Caco-2 (cell line): ENCODE data around the gene SKAP1. TPM values are rescaled to one million over a fixed set of nuclear protein-coding genes. Genes with fewer than 3 reads are reported as not detected.

ENCODE experiments used
- BruUV-seq: library from RNA; stranded (reverse); fragments of 400-500 nt; replicated peaks from 2 replicates; lab custom pipeline; 2021; lab: Mats Ljungman, UMichigan
- CTCF ChIA-PET: fragments of 300-600 bp; sonication (Branson Sonifier 250); formaldehyde crosslinking; loops from one replicate; lab custom pipeline; 2022; ENCODE audit warnings: antibody characterized with exemption; lab: Charles Lee
- POLR2A ChIA-PET: fragments of 300-600 bp; sonication (Branson Sonifier 250); formaldehyde crosslinking; loops from one replicate; lab custom pipeline; 2022; ENCODE audit warnings: antibody characterized with exemption; lab: Charles Lee
- DNase-seq, 2 experiments: peaks; one replicate each; pipeline versions ENCODE4 v3.0.0 to v3.0.0-alpha.2; 2020 to 2022
- H3K27me3 ChIP-seq: replicated peaks from 2 replicates; pipeline ENCODE4 v1.6.0; 2011; ENCODE audit warnings: low read length; ENCODE audit not compliant: control insufficient read depth, insufficient read depth
- H3K36me3 ChIP-seq: 2 replicates; pipeline ENCODE4 v1.5.1; 2011; ENCODE audit warnings: low read length; ENCODE audit not compliant: control insufficient read depth, insufficient read depth
- H3K4me1 ChIP-seq: fragments of 250-450 bp; sonication (Bioruptor Pico); 2 replicates; pipeline ENCODE4 v1.5.1; 2020; ENCODE audit warnings: mild to moderate bottlenecking
- H3K4me3 ChIP-seq: 2 replicates; pipeline ENCODE4 v1.5.1; 2011; ENCODE audit warnings: low read depth, mild to moderate bottlenecking, control low read depth, low read length
- H3K9me3 ChIP-seq: fragments of 250-450 bp; sonication (Bioruptor Pico); 2 replicates; pipeline ENCODE4 v1.5.1; 2020; ENCODE audit warnings: mild to moderate bottlenecking, moderate library complexity
- H3K27ac Mint-ChIP-seq: one replicate; pipeline ENCODE4 v1.8.0; 2022; ENCODE audit warnings: mixed read lengths; ENCODE audit not compliant: unreplicated experiment
- H3K27me3 Mint-ChIP-seq: one replicate; pipeline ENCODE4 v1.8.0; 2022; ENCODE audit warnings: mixed read lengths; ENCODE audit not compliant: insufficient read depth, unreplicated experiment
- H3K36me3 Mint-ChIP-seq: one replicate; pipeline ENCODE4 v1.8.0; 2022; ENCODE audit warnings: mild to moderate bottlenecking, mixed read lengths; ENCODE audit not compliant: insufficient read depth, unreplicated experiment
- H3K4me1 Mint-ChIP-seq: one replicate; pipeline ENCODE4 v1.8.0; 2022; ENCODE audit warnings: low read depth, mixed read lengths; ENCODE audit not compliant: unreplicated experiment
- H3K4me3 Mint-ChIP-seq: one replicate; pipeline ENCODE4 v1.8.0; 2022; ENCODE audit warnings: mild to moderate bottlenecking, moderate library complexity, mixed read lengths; ENCODE audit not compliant: unreplicated experiment
- H3K9me3 Mint-ChIP-seq: one replicate; pipeline ENCODE4 v1.8.0; 2022; ENCODE audit warnings: mixed read lengths; ENCODE audit not compliant: unreplicated experiment
- CTCF ChIP-seq, 2 experiments: fragments of 200-600 bp in 1 of 2; IDR thresholded peaks; 1 replicate in 1 of 2; 2 replicates in 1 of 2; pipeline versions ENCODE4 v1.5.1 to v1.8.0; 2011 to 2022; ENCODE audit warnings: antibody characterized with exemption in 1 of 2, control low read depth in 1 of 2, inconsistent platforms in 1 of 2, low read depth in 1 of 2, low read length in 1 of 2, mild to moderate bottlenecking in 1 of 2, moderate library complexity in 1 of 2; ENCODE audit not compliant: insufficient read depth in 1 of 2, severe bottlenecking in 1 of 2, unreplicated experiment in 1 of 2
- intact Hi-C: fragments of 100-400 bp; cut with micrococcal nuclease; formaldehyde crosslinking; loops from one replicate; pipeline ENCODE4 v1.10.0; 2022; ENCODE audit not compliant: unreplicated experiment
- total RNA-seq: library from RNA; stranded (reverse); gene quantifications from 2 replicates; pipeline ENCODE4 v1.2.3, GENCODE V29; 2022

Gene SKAP1
- total RNA-seq, 1 experiment from 2014 or later = 0.70 TPM

GRCh38 chr17:48258331-48258730, 171.7 kb downstream of the SKAP1 start:
- BruUV-seq = no TSS peak
- no peak for TF ChIP-seq CTCF (IDR thresholded peaks at IDR 0.05; ENCODE audit: insufficient read depth in 1 of 2, low read depth in 1 of 2, low read length in 1 of 2, severe bottlenecking in 1 of 2, unreplicated experiment in 1 of 2)
- Histone ChIP-seq H3K27me3 (no peaks in the 10 kb centered on the region), H3K4me1 (peaks cover 27% of the 10 kb centered on the region), H3K4me3 (no peak overlapping the region), H3K9me3 (no peaks in the 10 kb centered on the region), H3K36me3 (no peaks in the 10 kb centered on the region)
- Mint-ChIP-seq H3K4me3 (no peak overlapping the region), H3K4me1 (peaks cover 25% of the 10 kb centered on the region), H3K27ac (no peak overlapping the region), H3K36me3 (no peaks in the 10 kb centered on the region), H3K27me3 (no peaks in the 10 kb centered on the region), H3K9me3 (no peaks in the 10 kb centered on the region)
- intact Hi-C loops = no loop called here
- CTCF ChIA-PET = interaction anchor here (0.7 to 2.5 kb wide), 6 partner anchors 11 to 344 kb away, joined by 3 to 19 read pairs (median 4); no protein-coding TSS in a partner anchor
- POLR2A ChIA-PET = no interaction called here
- DNase-seq = no peak

GRCh38 chr17:48255759-48256158, 174.3 kb downstream of the SKAP1 start:
- TF ChIP-seq CTCF (IDR thresholded peaks at IDR 0.05; ENCODE audit: insufficient read depth in 1 of 2, low read depth in 1 of 2, low read length in 1 of 2, severe bottlenecking in 1 of 2, unreplicated experiment in 1 of 2) = no peak
- Mint-ChIP-seq H3K27ac (no peak overlapping the region), H3K4me1 (peaks cover 25% of the 10 kb centered on the region), H3K4me3 (no peak overlapping the region), H3K9me3 (no peaks in the 10 kb centered on the region), H3K36me3 (no peaks in the 10 kb centered on the region), H3K27me3 (no peaks in the 10 kb centered on the region)
- H3K9me3 ChIP-seq = no peaks in the 10 kb centered on the region
- peaks cover 10% of the 10 kb centered on the region for H3K4me1 ChIP-seq
- no TSS peak for BruUV-seq
- no peaks in the 10 kb centered on the region for H3K27me3 ChIP-seq
- CTCF ChIA-PET = interaction anchor here (0.5 kb wide), 1 partner anchor 535 kb away, joined by 3 read pairs; no protein-coding TSS in a partner anchor
- intact Hi-C loops = no loop called here
- POLR2A ChIA-PET = no interaction called here
- no peak for DNase-seq
- no peaks in the 10 kb centered on the region for H3K36me3 ChIP-seq
- no peak overlapping the region for H3K4me3 ChIP-seq

GRCh38 chr17:48254896-48255295, 175.1 kb downstream of the SKAP1 start:
- no peak for TF ChIP-seq CTCF (IDR thresholded peaks at IDR 0.05; ENCODE audit: insufficient read depth in 1 of 2, low read depth in 1 of 2, low read length in 1 of 2, severe bottlenecking in 1 of 2, unreplicated experiment in 1 of 2)
- Mint-ChIP-seq H3K9me3 (no peaks in the 10 kb centered on the region), H3K4me3 (no peak overlapping the region), H3K36me3 (no peaks in the 10 kb centered on the region), H3K27me3 (no peaks in the 10 kb centered on the region), H3K4me1 (peaks cover 17% of the 10 kb centered on the region), H3K27ac (no peak overlapping the region)
- H3K27me3 ChIP-seq = no peaks in the 10 kb centered on the region
- H3K36me3 ChIP-seq = no peaks in the 10 kb centered on the region
- peaks cover 1% of the 10 kb centered on the region; the same call in 1 of the 2 replicates for H3K4me1 ChIP-seq
- no peak for DNase-seq
- no peak overlapping the region for H3K4me3 ChIP-seq
- ChIA-PET POLR2A (interaction anchor here (0.5 to 0.7 kb wide), 2 partner anchors 10 to 206 kb away, joined by 3 read pairs; no protein-coding TSS in a partner anchor), CTCF (interaction anchor here (0.7 to 1.5 kb wide), 2 partner anchors 39 to 66 kb away, joined by 3 read pairs; no protein-coding TSS in a partner anchor)
- intact Hi-C loops = no loop called here
- no peaks in the 10 kb centered on the region for H3K9me3 ChIP-seq
- no TSS peak for BruUV-seq
